OCI-LY7 (cell line): ENCODE data around the gene GPN1. TPM values are rescaled to one million over a fixed set of nuclear protein-coding genes. Genes with fewer than 3 reads are reported as not detected.

Experiments used
- BruUV-seq: library from RNA; stranded (reverse); fragments of 400-500 nt; replicated peaks from 2 replicates; lab custom pipeline; 2021; lab: Mats Ljungman, UMichigan
- CTCF ChIA-PET: fragments of 300-600 bp; sonication (Branson Sonifier 250); formaldehyde crosslinking; loops from one replicate; lab custom pipeline; 2022; ENCODE audit warnings: antibody characterized with exemption; ENCODE audit not compliant: unreplicated experiment; lab: Charles Lee
- POLR2A ChIA-PET: fragments of 300-600 bp; sonication (Branson Sonifier 250); formaldehyde crosslinking; loops from one replicate; lab custom pipeline; 2022; ENCODE audit warnings: antibody characterized with exemption; lab: Charles Lee
- DNase-seq: peaks from one replicate; pipeline ENCODE4 v3.0.0-alpha.2; 2015; ENCODE audit warnings: low spot score
- H2AFZ ChIP-seq: fragments of 200-600 bp; sonication (generic), shearing (Covaris generic); 2 replicates; pipeline ENCODE4 v1.6.1; 2014; ENCODE audit warnings: mild to moderate bottlenecking, antibody characterized with exemption, low read length, moderate library complexity
- H3K27ac ChIP-seq: fragments of 200-600 bp; sonication (generic); 2 replicates; pipeline ENCODE4 v1.5.1; 2014; ENCODE audit warnings: mixed run types, low read depth, mild to moderate bottlenecking, moderate library complexity, low read length, inconsistent platforms; ENCODE audit not compliant: poor library complexity, severe bottlenecking
- H3K36me3 ChIP-seq: fragments of 200-600 bp; sonication (generic); 2 replicates; pipeline ENCODE4 v1.6.1; 2014; ENCODE audit warnings: mild to moderate bottlenecking, antibody characterized with exemption, low read length, moderate library complexity, mixed read lengths; ENCODE audit not compliant: insufficient read depth
- H3K4me1 ChIP-seq: fragments of 200-600 bp; sonication (generic); 2 replicates; pipeline ENCODE4 v1.5.1; 2014; ENCODE audit warnings: mild to moderate bottlenecking, low read length; ENCODE audit not compliant: insufficient read depth, poor library complexity, severe bottlenecking
- H3K4me2 ChIP-seq: fragments of 200-600 bp; sonication (generic); 2 replicates; pipeline ENCODE4 v1.6.1; 2014; ENCODE audit warnings: mild to moderate bottlenecking, low read length
- H3K4me3 ChIP-seq: fragments of 200-600 bp; sonication (generic); 2 replicates; pipeline ENCODE4 v1.5.1; 2014; ENCODE audit warnings: mild to moderate bottlenecking, low read depth, low read length; ENCODE audit not compliant: poor library complexity, severe bottlenecking
- H3K79me2 ChIP-seq: fragments of 200-600 bp; sonication (generic); 2 replicates; pipeline ENCODE4 v1.6.1; 2016; ENCODE audit warnings: low read depth, mild to moderate bottlenecking, low read length, moderate library complexity, mixed read lengths; ENCODE audit not compliant: insufficient read depth
- H3K9me2 ChIP-seq: fragments of 200-600 bp; sonication (generic); 2 replicates; pipeline ENCODE4 v1.6.1; 2016; ENCODE audit warnings: mild to moderate bottlenecking, low read length, mixed read lengths; ENCODE audit not compliant: insufficient read depth
- H3K9me3 ChIP-seq: fragments of 200-600 bp; sonication (generic); 2 replicates; pipeline ENCODE4 v1.6.1; 2014; ENCODE audit warnings: mild to moderate bottlenecking, mixed run types, low read length, mixed read lengths
- H4K20me1 ChIP-seq: fragments of 200-600 bp; sonication (generic); 2 replicates; pipeline ENCODE4 v1.6.1; 2014; ENCODE audit warnings: mild to moderate bottlenecking, antibody characterized with exemption, low read length, moderate library complexity, mixed read lengths; ENCODE audit not compliant: insufficient read depth
- CTCF ChIP-seq: fragments of 200-600 bp; sonication (generic); conservative IDR thresholded peaks from 2 replicates; pipeline ENCODE4 v1.5.1; 2014; ENCODE audit warnings: mild to moderate bottlenecking, antibody characterized with exemption, low read length, moderate library complexity, mixed read lengths
- EZH2phosphoT487 ChIP-seq: fragments of 200-600 bp; sonication (generic); IDR thresholded peaks from 2 replicates; pipeline ENCODE4 v1.6.1; 2018; ENCODE audit warnings: low read depth, borderline replicate concordance, mild to moderate bottlenecking, mixed run types, antibody characterized with exemption, low read length, moderate library complexity, mixed read lengths
- intact Hi-C: fragments of 100-400 bp; cut with micrococcal nuclease; formaldehyde crosslinking; loops from one replicate; pipeline ENCODE4 v1.10.0; 2022; ENCODE audit not compliant: unreplicated experiment
- small RNA-seq: library from RNA; depleted of rRNA; stranded (forward); fragments of <200 nt; gene quantifications from one replicate; pipeline ENCODE3, GENCODE V24; 2014
- total RNA-seq, 2 experiments: library from RNA; depleted of rRNA in 1 of 2; stranded (reverse); fragments of >200 nt in 1 of 2; shearing (Covaris generic) in 1 of 2; gene quantifications; 2 replicates each; pipeline ENCODE4 v1.2.3, GENCODE V29; 2014 to 2022

GPN1 gene
- total RNA-seq, 2 experiments from 2014 or later = 31.1 to 36.6 TPM

GRCh38 chr2:27697660-27698059, 68.8 kb downstream of the GPN1 start:
- Histone ChIP-seq H3K4me3 (no peak overlapping the region), H3K4me1 (no peaks in the 10 kb centered on the region), H3K9me2 (no peaks in the 10 kb centered on the region), H3K9me3 (no peaks in the 10 kb centered on the region), H4K20me1 (no peaks in the 10 kb centered on the region), H3K4me2 (no peak overlapping the region), H3K36me3 (peaks cover 33% of the 10 kb centered on the region), H2AFZ (no peak overlapping the region), H3K79me2 (no peaks in the 10 kb centered on the region), H3K27ac (no peak overlapping the region)
- CTCF ChIA-PET = no interaction called here
- intact Hi-C loops = no loop called here
- TF ChIP-seq EZH2phosphoT487 (no peak), CTCF (no peak)
- DNase-seq = no peak
- POLR2A ChIA-PET = no interaction called here
- BruUV-seq = no TSS peak

Small RNA genes within 50 kb of the gene (small RNA-seq; reads per million reads assigned to genes)
- gene RF00340 = not detected

Other genes starting within 250 kb of the GPN1 start
- 9.0 and 10.0 TPM in 2 replicates for gene ZNF513, start 248.3 kb upstream of the GPN1 start, total RNA-seq (2014; rRNA removed; shearing (Covaris generic))
- 9.7 and 10.9 TPM in 2 replicates for gene ZNF513, start 248.3 kb upstream of the GPN1 start, total RNA-seq (2022)
- gene PPM1G, start 219.5 kb upstream of the GPN1 start, total RNA-seq (2014; rRNA removed; shearing (Covaris generic)) = 101 and 113 TPM in 2 replicates
- 138 and 147 TPM in 2 replicates for gene PPM1G, start 219.5 kb upstream of the GPN1 start, total RNA-seq (2022)
- gene NRBP1, start 200.4 kb upstream of the GPN1 start, total RNA-seq (2014; rRNA removed; shearing (Covaris generic)) = 27.9 and 28.5 TPM in 2 replicates
- gene NRBP1, start 200.4 kb upstream of the GPN1 start, total RNA-seq (2022) = 46.0 and 48.5 TPM in 2 replicates
- 1.9 and 10.9 TPM in 2 replicates for gene KRTCAP3, start 186.7 kb upstream of the GPN1 start, total RNA-seq (2014; rRNA removed; shearing (Covaris generic))
- 6.9 and 8.3 TPM in 2 replicates for gene KRTCAP3, start 186.7 kb upstream of the GPN1 start, total RNA-seq (2022)
- 20.4 and 26.8 TPM in 2 replicates for gene IFT172, start 139.3 kb upstream of the GPN1 start, total RNA-seq (2014; rRNA removed; shearing (Covaris generic))
- 13.7 and 13.9 TPM in 2 replicates for gene IFT172, start 139.3 kb upstream of the GPN1 start, total RNA-seq (2022)
- not detected in 2 replicates for gene FNDC4, start 133.8 kb upstream of the GPN1 start, total RNA-seq (2014; rRNA removed; shearing (Covaris generic))
- not detected in 2 replicates for gene FNDC4, start 133.8 kb upstream of the GPN1 start, total RNA-seq (2022)
- gene GCKR, start 132.2 kb upstream of the GPN1 start, total RNA-seq (2014; rRNA removed; shearing (Covaris generic)) = not detected in 2 replicates
- gene GCKR, start 132.2 kb upstream of the GPN1 start, total RNA-seq (2022) = not detected in 2 replicates
- 40.7 and 54.0 TPM in 2 replicates for gene ZNF512, start 46.0 kb upstream of the GPN1 start, total RNA-seq (2014; rRNA removed; shearing (Covaris generic))
- gene ZNF512, start 46.0 kb upstream of the GPN1 start, total RNA-seq (2022) = 51.1 and 57.8 TPM in 2 replicates
- gene CCDC121, start within 50 bp of the GPN1 start, total RNA-seq (2014; rRNA removed; shearing (Covaris generic)) = 5.1 and 9.2 TPM in 2 replicates
- 4.7 and 7.7 TPM in 2 replicates for gene CCDC121, start within 50 bp of the GPN1 start, total RNA-seq (2022)
- 32.3 and 33.6 TPM in 2 replicates for gene SUPT7L, start 34.6 kb downstream of the GPN1 start, total RNA-seq (2014; rRNA removed; shearing (Covaris generic))
- 33.0 and 35.8 TPM in 2 replicates for gene SUPT7L, start 34.6 kb downstream of the GPN1 start, total RNA-seq (2022)
- gene SLC4A1AP, start 34.8 kb downstream of the GPN1 start, total RNA-seq (2014; rRNA removed; shearing (Covaris generic)) = 26.2 and 36.7 TPM in 2 replicates
- gene SLC4A1AP, start 34.8 kb downstream of the GPN1 start, total RNA-seq (2022) = 26.7 and 27.9 TPM in 2 replicates
- 51.2 and 51.5 TPM in 2 replicates for gene MRPL33, start 142.7 kb downstream of the GPN1 start, total RNA-seq (2014; rRNA removed; shearing (Covaris generic))
- 40.4 and 43.8 TPM in 2 replicates for gene MRPL33, start 142.7 kb downstream of the GPN1 start, total RNA-seq (2022)